ENCODE data around the gene TBC1D14.
A peak's percentile ranks its signal among the peaks of the same experiment; 100 is the strongest.
"Not testable (repeated sequence)": the region's sequence is repeated elsewhere in the genome, so short reads cannot be mapped to it uniquely, and the experiment has no call there.

Gene TBC1D14

DNA sequence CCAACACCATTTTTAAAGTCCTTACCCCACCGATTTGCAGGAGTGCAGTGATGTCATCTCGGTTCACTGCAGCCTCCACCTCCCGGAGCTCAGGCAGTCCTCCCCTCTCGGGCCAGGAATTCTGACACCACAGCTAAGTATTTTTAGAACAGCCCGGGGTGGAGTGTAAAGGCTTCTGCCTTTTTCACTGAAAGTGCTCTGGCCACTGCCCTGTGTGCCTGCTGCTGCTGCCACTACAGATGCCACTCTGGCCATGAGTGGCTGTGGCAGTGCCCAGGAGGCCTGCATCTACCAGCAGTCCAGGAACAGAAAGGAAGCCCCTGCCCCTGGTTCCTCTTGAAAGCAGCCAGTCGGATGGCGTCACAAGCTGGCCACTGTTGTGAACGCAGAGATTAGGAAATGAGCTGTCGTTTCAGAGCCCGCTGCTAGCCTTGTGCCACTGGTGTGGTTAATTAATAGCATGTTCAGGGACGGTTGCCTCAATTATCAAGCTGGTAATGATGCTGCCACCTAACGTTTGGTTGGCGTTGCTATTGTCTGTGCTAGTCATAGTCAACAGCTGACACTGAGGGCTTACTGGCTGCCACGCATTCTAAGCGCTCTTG lies 23.6 kb upstream of the TBC1D14 start:
- no peak for TF ChIP-seq ZFX (IDR thresholded peaks at IDR 0.05)
- TF ChIP-seq, protein P1, sequence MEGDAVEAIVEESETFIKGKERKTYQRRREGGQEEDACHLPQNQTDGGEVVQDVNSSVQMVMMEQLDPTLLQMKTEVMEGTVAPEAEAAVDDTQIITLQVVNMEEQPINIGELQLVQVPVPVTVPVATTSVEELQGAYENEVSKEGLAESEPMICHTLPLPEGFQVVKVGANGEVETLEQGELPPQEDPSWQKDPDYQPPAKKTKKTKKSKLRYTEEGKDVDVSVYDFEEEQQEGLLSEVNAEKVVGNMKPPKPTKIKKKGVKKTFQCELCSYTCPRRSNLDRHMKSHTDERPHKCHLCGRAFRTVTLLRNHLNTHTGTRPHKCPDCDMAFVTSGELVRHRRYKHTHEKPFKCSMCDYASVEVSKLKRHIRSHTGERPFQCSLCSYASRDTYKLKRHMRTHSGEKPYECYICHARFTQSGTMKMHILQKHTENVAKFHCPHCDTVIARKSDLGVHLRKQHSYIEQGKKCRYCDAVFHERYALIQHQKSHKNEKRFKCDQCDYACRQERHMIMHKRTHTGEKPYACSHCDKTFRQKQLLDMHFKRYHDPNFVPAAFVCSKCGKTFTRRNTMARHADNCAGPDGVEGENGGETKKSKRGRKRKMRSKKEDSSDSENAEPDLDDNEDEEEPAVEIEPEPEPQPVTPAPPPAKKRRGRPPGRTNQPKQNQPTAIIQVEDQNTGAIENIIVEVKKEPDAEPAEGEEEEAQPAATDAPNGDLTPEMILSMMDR (conservative IDR thresholded peaks at IDR 0.05): peak; percentile 46
- no peak overlapping the region for H3K27ac ChIP-seq

DNA sequence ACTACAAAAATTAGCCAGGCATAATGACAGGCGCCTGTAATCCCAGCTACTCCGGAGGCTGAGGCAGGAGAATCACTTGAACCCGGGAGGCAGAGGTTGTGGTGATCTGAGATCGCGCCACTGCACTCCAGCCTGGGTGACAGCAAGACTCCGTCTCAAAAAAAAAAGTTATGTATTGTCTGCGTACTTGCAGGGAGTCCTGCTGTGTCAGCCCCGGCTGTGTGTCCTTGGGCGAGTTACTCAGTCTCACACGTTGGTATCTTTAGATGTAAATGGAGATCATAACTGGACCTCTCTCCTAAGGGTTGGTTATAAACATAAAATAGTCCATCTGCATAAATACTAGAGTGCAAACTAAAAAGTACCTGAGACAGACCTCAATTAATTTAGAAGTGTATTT lies 22.7 kb upstream of the TBC1D14 start:
- no peak overlapping the region for H3K27ac ChIP-seq
- no peak for TF ChIP-seq ZFX (IDR thresholded peaks at IDR 0.05)
- TF ChIP-seq, protein P1 (conservative IDR thresholded peaks at IDR 0.05): no peak

DNA sequence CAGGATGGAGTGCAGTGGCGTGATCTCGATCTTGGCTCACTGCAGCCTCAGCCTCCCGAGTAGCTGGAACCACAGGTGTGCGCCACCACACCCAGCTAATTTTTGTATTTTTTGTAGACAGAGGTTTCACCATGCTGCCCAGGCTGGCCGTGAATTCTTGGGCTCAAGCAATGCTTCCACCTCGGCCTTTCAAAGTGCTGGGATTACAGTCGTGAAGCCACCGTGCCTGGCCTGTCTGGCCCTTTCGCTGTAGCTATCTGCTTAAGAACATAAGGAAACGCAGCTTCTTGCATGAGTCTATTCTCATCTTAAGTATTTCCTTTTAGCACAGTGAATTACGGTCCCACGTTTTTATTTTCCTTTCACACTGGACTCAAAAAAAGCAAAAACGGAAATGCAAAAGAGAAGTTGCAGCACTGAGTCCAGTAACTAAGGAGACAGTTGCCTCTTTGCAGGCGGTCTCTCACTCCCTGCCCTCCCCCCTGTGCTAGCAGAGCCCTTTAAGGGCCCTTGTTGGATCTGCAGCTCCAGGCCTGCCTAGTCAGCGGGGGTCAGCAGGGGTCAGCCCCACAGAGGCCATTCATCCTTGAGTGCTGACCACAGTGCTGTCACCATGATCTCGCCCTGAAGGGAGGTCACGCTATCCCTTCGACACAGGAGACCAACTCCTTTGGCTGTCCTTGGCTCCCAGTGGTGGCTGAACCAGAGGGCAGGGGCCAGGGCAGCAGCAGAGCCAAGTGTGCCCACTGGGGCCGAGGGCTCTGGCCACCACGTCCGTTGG lies 21.8 kb upstream of the TBC1D14 start:
- TF ChIP-seq ZFX (IDR thresholded peaks at IDR 0.05): no peak
- TF ChIP-seq, protein P1 (conservative IDR thresholded peaks at IDR 0.05): no peak
- no peak overlapping the region for H3K27ac ChIP-seq

DNA sequence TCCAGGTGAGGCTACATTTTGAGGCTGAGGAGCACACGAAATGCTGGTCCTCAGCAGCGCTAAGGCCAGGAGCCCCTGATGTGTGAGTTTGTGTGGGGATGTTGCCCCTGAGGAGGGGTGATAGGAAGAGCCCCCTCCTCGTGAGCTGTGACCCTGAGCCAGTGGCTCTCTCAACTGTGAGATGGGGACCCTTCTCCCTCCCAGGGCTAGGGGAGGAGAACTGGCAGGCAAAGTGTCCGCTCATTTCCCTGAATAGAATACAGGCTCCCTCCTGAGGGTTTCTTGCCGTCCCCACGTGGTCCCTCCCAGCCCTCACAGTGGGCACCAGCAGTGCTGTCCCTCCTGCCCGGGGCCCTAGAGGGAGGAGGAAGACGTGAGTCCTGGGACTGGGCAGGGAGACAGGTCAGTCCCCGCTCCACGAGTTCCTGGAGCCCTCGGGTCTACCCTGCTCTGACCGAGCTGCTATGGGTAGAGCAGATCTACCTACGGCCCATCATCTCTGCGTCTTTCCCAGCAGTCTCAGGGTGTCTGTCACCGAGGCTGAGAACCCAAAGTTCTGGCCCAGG lies 21.0 kb upstream of the TBC1D14 start:
- no peak for TF ChIP-seq ZFX (IDR thresholded peaks at IDR 0.05)
- TF ChIP-seq, protein P1 (conservative IDR thresholded peaks at IDR 0.05): no peak
- no peak overlapping the region for H3K27ac ChIP-seq

DNA sequence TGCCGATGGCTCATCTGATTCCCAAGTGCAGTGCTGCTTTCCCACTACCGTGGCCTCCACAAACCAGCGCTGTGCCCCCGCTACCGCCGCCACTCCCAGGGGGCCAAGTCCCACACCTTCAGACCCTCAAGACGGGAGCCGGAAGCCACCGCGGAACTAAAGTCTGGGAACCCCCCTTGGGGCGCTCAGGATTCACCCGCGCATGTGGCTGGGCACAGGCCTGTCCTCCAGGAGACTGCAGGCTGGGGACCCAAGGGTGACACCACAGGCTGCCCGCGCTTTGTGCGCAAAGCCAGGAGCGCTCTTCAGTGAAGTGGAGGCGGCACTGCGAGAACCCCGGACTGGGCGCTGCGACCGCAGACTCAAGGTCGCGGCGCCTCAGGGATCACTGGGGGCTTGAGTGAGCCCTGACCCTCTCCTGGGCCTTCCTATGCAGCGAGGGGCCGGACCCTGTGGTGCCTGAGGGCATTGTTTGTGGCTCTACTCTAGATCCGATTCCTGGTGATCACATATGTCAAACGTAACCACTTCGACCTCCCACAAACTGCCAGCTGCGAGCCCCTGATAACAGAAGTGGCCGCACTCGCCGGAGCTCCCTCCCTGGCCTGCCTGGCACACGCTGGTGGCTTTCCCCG lies 20.4 kb upstream of the TBC1D14 start:
- H3K27ac ChIP-seq: no peak overlapping the region
- no peak for TF ChIP-seq ZFX (IDR thresholded peaks at IDR 0.05)

DNA sequence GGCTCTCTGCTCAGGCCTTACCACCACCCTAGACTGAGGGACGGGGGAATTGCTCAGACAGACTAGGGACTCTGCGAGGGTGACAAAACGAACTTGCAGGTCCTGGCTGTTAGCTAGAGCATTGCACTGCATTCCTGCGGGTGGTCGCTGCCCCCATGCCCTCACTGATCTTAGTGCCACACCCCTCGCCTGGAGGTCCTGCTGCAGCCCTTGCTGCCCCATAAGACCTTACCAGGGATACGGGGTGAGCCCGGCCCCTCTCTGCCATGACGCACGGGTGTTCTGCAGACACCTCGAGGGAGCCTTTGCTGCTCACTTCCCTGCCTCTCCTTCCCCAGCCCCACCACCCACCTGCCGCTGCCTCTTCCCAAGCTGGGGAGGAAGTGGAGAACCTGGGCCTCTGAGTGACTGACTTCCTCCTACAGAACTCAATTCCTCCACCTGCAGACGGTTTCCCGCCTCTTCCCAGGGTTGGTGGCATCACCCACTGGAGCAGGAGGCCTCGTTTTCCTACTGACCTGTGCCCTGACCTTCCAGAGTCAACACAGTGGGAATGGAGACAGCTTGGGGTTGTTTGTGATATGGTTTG lies 19.8 kb upstream of the TBC1D14 start:
- TF ChIP-seq, protein P1 (conservative IDR thresholded peaks at IDR 0.05): no peak
- TF ChIP-seq ZFX (IDR thresholded peaks at IDR 0.05): no peak
- H3K27ac ChIP-seq: no peak overlapping the region

DNA sequence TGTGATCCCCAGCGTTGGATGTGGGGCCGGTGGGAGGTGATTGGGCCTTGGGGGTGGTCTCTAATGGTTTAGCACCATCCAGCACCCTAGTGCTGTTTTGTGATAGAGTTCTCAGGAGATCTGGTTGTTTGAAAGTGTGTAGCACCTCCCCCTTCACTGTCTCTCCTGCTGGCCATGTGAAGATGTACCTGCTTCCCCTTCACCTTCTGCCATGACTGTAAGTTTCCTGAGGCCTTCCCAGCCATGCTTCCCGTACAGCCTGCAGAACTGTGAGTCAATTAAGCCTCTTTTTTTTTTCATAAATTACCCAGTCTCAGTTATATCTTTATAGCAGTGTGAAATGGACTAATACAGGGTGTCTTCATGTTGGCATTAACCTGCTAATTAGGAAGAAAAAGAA lies 19.3 kb upstream of the TBC1D14 start:
- TF ChIP-seq ZFX (IDR thresholded peaks at IDR 0.05): no peak
- TF ChIP-seq, protein P1 (conservative IDR thresholded peaks at IDR 0.05): no peak
- H3K27ac ChIP-seq: no peak overlapping the region

DNA sequence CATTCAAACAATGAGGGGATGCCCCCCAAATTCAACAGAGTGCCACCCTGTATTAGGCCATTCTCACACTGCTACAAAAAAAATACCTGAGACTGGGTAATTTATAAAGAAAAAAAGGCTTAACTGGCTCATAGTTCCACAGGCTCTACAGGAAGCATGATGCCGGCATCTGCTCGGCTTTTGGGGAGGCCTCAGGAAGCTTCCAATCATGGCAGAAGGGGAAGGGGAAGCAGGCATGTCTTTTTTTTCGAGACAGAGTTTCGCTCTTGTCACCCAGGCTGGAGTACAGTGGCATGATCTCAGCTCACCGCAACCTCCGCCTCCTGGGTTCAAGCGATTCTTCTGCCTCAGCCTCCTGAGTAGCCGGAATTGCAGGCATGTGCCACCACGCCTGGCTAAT lies 18.7 kb upstream of the TBC1D14 start:
- not testable (repeated sequence) for H3K27ac ChIP-seq
